B cell (primary cell): Measurements from ENCODE around the gene BCL11A.

Source experiments
- EZH2 ChIP-seq: IDR thresholded peaks from 2 replicates; pipeline ENCODE4 v1.6.1; 2012; ENCODE audit warnings: borderline replicate concordance, low read depth, mild to moderate bottlenecking, moderate library complexity, low read length; ENCODE audit not compliant: insufficient read depth, poor library complexity, severe bottlenecking
- TF ChIP-seq, protein P1 (sequence below): fragments of 200-600 bp; IDR thresholded peaks from one replicate; pipeline ENCODE4 v1.8.0; 2022; ENCODE audit warnings: antibody characterized with exemption, mild to moderate bottlenecking

DNA sequence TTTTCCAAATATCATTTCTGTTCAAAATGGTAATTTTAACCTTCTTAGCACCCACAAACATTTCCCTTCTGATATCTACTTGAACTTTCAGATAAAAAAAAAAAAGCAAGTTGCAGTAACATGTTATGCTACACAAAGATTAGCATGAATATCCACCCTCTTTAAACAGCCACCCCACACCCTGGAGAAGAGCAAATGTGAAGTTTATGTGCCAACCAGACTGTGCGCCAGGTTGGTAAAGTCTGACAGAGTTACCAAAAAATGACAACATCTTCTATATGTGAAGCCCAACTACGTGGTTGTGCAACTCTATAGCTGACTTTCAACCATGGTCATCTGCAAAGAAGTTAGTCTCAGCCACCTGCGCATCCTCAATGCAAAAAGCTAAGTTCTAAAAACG is 62.6 kb downstream of the BCL11A start:
- TF ChIP-seq, protein P1, sequence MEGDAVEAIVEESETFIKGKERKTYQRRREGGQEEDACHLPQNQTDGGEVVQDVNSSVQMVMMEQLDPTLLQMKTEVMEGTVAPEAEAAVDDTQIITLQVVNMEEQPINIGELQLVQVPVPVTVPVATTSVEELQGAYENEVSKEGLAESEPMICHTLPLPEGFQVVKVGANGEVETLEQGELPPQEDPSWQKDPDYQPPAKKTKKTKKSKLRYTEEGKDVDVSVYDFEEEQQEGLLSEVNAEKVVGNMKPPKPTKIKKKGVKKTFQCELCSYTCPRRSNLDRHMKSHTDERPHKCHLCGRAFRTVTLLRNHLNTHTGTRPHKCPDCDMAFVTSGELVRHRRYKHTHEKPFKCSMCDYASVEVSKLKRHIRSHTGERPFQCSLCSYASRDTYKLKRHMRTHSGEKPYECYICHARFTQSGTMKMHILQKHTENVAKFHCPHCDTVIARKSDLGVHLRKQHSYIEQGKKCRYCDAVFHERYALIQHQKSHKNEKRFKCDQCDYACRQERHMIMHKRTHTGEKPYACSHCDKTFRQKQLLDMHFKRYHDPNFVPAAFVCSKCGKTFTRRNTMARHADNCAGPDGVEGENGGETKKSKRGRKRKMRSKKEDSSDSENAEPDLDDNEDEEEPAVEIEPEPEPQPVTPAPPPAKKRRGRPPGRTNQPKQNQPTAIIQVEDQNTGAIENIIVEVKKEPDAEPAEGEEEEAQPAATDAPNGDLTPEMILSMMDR: no peak
- no peak for TF ChIP-seq EZH2
